Hepatocyte (in vitro differentiated cells): Measurements from ENCODE around the gene NTSR1.

ENCODE experiments used
- CTCF ChIP-seq: fragments of 200-600 bp; sonication (generic); IDR thresholded peaks from 2 replicates; pipeline ENCODE4 v1.5.1; 2016; ENCODE audit warnings: antibody characterized with exemption, mild to moderate bottlenecking; ENCODE audit not compliant: poor library complexity
- EZH2 ChIP-seq: fragments of 200-600 bp; sonication (generic); IDR thresholded peaks from 2 replicates; pipeline ENCODE4 v1.6.1; 2016; ENCODE audit warnings: antibody characterized with exemption, mild to moderate bottlenecking, borderline replicate concordance

GRCh38 chr20:62751551-62752150 is 43.0 kb downstream of the NTSR1 start:
- no peak for TF ChIP-seq CTCF
- TF ChIP-seq EZH2 = no peak
